HPDE6-E6E7 (cell line): Measurements from ENCODE around the gene UGT1A7.

Experiments
- DNase-seq: peaks from one replicate; pipeline ENCODE4 v3.0.0; 2011; ENCODE audit warnings: missing footprints; ENCODE audit errors: extremely low spot score

The UGT1A7 gene

GRCh38 chr2:233798335-233799086 is 116.8 kb downstream of the UGT1A7 start:
- no peak for DNase-seq

DNA sequence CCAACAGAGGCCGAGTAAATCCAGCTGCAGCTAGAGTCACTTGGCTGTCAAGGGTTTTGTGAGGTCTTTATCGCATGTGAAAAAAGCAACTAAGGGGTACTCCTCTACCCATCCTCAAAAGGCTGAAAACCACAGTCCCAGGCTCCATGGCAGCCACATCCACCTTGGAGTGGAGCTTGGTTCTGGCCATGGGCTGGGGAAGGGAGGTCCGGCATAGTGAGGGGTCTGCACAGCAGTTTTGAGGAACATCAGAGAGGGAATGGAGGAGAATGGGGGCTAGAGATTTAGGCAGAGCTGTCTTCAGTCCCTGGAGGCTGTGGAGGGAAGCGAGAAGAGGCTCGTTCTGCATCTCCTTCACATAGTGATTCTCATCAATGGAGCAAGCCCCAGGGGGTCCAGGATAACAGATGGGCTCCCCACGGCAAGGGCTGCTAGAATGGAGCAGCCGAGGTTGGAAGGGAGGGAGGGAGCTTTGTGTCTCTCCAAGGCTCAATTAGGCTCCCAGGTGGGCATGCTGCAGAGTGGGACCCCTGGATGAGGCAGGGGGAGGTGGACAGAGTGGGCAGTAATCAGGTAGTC is 117.5 kb downstream of the UGT1A7 start:
- no peak for DNase-seq

GRCh38 chr2:233799716-233800115 is 118.0 kb downstream of the UGT1A7 start:
- no peak for DNase-seq

DNA sequence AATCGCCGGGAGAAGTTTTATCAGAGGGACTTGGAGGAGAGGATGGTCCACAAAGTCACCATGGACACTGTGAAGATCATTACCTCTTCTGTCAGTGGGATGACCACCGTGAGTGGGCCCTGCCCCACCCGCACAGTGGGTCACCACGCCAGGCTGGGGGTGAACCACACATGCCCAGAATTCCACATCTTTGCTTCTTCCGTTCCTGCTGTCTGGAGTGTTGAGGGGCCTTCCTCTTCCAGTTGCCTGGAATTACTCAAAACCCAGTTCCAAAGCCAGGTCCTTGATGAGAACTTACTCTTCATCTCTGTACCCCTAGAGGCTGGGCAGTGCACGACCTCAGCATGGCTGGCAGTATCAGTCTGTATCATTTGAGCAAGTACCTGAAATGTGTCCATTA is 118.5 kb downstream of the UGT1A7 start:
- no peak for DNase-seq

- no peak for DNase-seq
Measured at GRCh38 chr2:233801357-233802131, 119.8 kb downstream of the UGT1A7 start.

- no peak for DNase-seq
Measured at GRCh38 chr2:233802132-233802815, 120.6 kb downstream of the UGT1A7 start.

- DNase-seq = no peak
Measured at GRCh38 chr2:233803292-233803911, 121.7 kb downstream of the UGT1A7 start.

DNA sequence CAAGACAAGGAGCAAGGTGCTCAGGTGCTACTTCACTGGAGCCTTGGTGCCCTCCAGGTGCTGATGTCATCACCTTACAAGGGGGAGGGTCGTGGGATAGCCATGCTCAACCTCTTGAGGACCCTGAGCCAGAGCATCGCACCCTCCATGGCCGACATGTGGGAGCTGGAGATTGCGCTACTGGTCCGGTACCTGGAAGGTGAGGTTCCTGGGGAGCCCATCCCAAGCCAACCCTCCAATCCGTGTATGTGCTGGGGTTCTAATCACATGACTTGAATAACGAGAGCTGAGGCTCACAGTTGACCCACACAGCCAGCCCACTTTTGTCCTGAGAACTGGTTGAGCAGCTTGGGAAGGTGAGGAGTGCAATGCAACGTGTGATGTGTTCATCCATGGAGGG is 122.3 kb downstream of the UGT1A7 start:
- no peak for DNase-seq

GRCh38 chr2:233807215-233807865 is 125.6 kb downstream of the UGT1A7 start:
- no peak for DNase-seq

- DNase-seq = no peak
Measured at GRCh38 chr2:233807966-233808935, 126.5 kb downstream of the UGT1A7 start.

GRCh38 chr2:233810385-233810784 is 128.7 kb downstream of the UGT1A7 start:
- DNase-seq = no peak

DNA sequence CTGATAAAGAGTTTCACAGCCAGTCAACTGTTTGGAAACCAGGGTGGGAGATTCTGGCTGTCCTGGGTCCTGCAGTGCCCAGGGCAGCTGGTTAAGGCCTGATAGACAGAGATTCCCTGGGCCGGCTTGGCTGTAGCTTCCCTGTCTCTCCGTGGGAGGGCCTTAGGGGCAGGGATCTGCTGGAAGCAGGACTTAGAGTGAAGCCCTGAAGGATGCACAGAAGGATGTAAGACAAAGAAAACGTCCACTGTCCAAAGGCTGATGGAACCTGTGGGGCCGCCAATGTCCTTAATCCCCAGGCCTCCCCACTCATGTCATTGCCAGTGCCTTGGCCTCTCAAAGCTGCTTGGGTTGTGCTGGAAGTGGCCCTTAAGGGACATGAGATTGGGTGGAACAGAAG is 129.4 kb downstream of the UGT1A7 start:
- DNase-seq = no peak

DNA sequence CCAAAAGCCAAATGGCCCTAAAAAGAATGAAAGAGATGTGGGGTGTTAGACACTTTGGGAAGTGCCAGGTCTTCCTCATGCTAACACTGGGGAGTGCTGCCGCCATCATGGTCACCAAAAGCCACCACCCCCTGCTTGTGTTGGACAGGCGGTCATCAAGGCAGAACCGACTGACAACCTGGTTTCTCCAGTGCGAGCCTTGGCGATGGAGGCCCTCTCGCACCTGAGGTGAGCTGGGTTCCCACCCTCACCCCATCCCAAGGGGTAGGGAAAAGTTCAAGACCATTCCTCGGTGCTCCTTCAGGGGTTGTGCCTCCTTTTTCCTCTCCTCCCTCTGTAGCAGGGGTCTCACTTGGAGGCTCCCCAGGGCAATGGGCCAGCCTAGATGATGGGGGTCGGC is 130.0 kb downstream of the UGT1A7 start:
- DNase-seq = no peak

DNA sequence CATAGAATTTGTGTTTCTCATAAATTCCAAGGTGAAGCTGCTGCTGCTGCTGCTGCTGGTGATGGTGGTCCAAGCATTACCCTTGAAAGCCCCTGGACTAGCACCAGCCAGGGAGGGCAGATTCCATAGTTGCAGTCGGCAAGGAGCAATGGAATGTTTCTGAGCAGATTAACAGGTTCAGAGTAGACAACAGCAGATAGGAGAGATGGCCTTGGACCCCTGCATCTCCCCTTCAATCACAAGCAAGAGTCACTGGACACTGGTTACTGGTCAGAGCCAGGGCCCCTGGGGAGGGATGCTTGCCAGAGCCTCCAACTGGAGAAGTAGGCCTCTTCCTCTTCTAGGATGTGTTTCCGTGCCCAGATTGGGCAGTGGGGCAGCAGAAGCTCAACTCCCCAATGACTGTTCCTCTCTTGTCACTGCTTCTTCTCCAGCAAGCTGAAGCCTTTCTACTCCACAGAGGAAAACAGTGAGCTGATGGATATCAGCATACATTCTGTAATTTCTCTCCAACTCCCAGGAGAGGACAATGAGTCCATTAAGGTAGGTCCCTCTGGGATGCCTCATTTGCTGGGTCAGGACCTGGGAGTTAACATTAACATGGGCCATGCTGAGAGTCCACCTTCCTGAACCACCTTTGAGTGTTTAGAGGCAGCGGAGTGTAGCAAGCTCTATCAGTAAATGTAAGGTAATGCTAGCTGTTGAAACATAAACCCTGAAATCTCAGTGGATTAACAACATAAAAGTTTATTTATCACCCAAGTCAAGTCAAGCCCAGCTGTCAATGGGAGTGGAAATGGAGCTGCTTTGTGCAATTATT is 131.7 kb downstream of the UGT1A7 start:
- DNase-seq = no peak

GRCh38 chr2:233814056-233814835 is 132.5 kb downstream of the UGT1A7 start:
- peak; percentile 29 for DNase-seq

GRCh38 chr2:233815861-233816260 is 134.2 kb downstream of the UGT1A7 start:
- no peak for DNase-seq

- DNase-seq = no peak
Measured at GRCh38 chr2:233816334-233816733, 134.6 kb downstream of the UGT1A7 start.

GRCh38 chr2:233816771-233817170 is 135.1 kb downstream of the UGT1A7 start:
- DNase-seq = no peak
